ENCODE measurements around the gene DPH1. TPM values are rescaled to one million over a fixed set of nuclear protein-coding genes. Genes with fewer than 3 reads are reported as not detected.
A peak's percentile ranks its signal among the peaks of the same experiment; 100 is the strongest.

DPH1 gene

GRCh38 chr17:2092253-2092652 lies 62.3 kb downstream of the DPH1 start:
- Histone ChIP-seq H3K4me2 (ENCODE audit: low read length) (no peak overlapping the region), H3K36me3 (ENCODE audit: insufficient read depth, low read length) (no peaks in the 10 kb centered on the region), H3K27me3 (ENCODE audit: control insufficient read depth, insufficient read depth, low read length) (no peaks in the 10 kb centered on the region), H3K4me1 (ENCODE audit: control insufficient read depth, insufficient read depth, low read length) (peaks cover 30% of the 10 kb centered on the region), H3K9ac (ENCODE audit: low read depth, low read length) (no peak overlapping the region), H3K4me3 (ENCODE audit: low read length) (no peak overlapping the region), H3K9me3 (replicated peaks; ENCODE audit: low read length) (no peaks in the 10 kb centered on the region)

- H3K4me3 ChIP-seq (ENCODE audit: low read length): no peak overlapping the region
- no peaks in the 10 kb centered on the region for H3K27me3 ChIP-seq (ENCODE audit: control insufficient read depth, insufficient read depth, low read length)
- no peak overlapping the region for H3K9ac ChIP-seq (ENCODE audit: low read depth, low read length)
- H3K4me2 ChIP-seq (ENCODE audit: low read length): no peak overlapping the region
- H3K9me3 ChIP-seq (replicated peaks; ENCODE audit: low read length): no peaks in the 10 kb centered on the region
- H3K4me1 ChIP-seq (ENCODE audit: control insufficient read depth, insufficient read depth, low read length): peaks cover 30% of the 10 kb centered on the region
- no peaks in the 10 kb centered on the region for H3K36me3 ChIP-seq (ENCODE audit: insufficient read depth, low read length)
Measured at GRCh38 chr17:2093349-2093748, 63.4 kb downstream of the DPH1 start.

Small RNAs within 50 kb of the gene (small RNA-seq; reads per million reads assigned to genes)
- gene AC090617.9 (not detected), gene MIR132 (6.1 reads per million, percentile 87 among the genes with 10 or more reads in this experiment), gene MIR212 (3.1 reads per million, percentile 77 among the genes with 10 or more reads in this experiment), gene OVCA2 (not detected)

Data from skeletal muscle satellite cell (primary cell).